Activated CD8-positive, alpha-beta memory T cell treated with anti-CD3 and anti-CD28 coated beads for 48 hours (primary cell): ENCODE data around the gene ASPHD1.
"Not testable (repeated sequence)": the region's sequence is repeated elsewhere in the genome, so short reads cannot be mapped to it uniquely, and the experiment has no call there.

ENCODE experiments used
- DNase-seq, 3 experiments: peaks; one replicate each; pipeline ENCODE4 v3.0.0-alpha.2; 2020; ENCODE audit warnings: low read depth in 2 of 3, low spot score in 2 of 3

ASPHD1 gene

GRCh38 chr16:29906520-29907244, 6.4 kb downstream of the ASPHD1 start:
- no peak for DNase-seq

GRCh38 chr16:29907973-29908372, 7.7 kb downstream of the ASPHD1 start:
- DNase-seq, result no peak

GRCh38 chr16:29908719-29909220, 8.5 kb downstream of the ASPHD1 start:
- no peak for DNase-seq

- no peak for DNase-seq
These were observed 9.1 kb downstream of the ASPHD1 start for GRCh38 chr16:29909391-29909790.

- not testable (repeated sequence) for DNase-seq
These were observed 9.6 kb downstream of the ASPHD1 start for GRCh38 chr16:29909851-29910250.

GRCh38 chr16:29910819-29911675, 10.8 kb downstream of the ASPHD1 start:
- DNase-seq, result no peak

- no peak for DNase-seq
These were observed 11.4 kb downstream of the ASPHD1 start for GRCh38 chr16:29911676-29912010.

- no peak for DNase-seq
These were observed 11.8 kb downstream of the ASPHD1 start for GRCh38 chr16:29912087-29912486.

- DNase-seq, result no peak
These were observed 13.2 kb downstream of the ASPHD1 start for GRCh38 chr16:29913514-29913913.

GRCh38 chr16:29915590-29916247, 15.4 kb downstream of the ASPHD1 start:
- no peak for DNase-seq

- no peak for DNase-seq
These were observed 16.7 kb downstream of the ASPHD1 start for GRCh38 chr16:29916979-29917378.

GRCh38 chr16:29920288-29921033, 20.2 kb downstream of the ASPHD1 start:
- DNase-seq, result no peak

- no peak for DNase-seq
These were observed 20.7 kb downstream of the ASPHD1 start for GRCh38 chr16:29921034-29921385.

- DNase-seq, result no peak
These were observed 22.0 kb downstream of the ASPHD1 start for GRCh38 chr16:29922326-29922725.

- DNase-seq, result no peak
These were observed 22.8 kb downstream of the ASPHD1 start for GRCh38 chr16:29922986-29923501.

GRCh38 chr16:29925105-29925756, 24.9 kb downstream of the ASPHD1 start:
- no peak for DNase-seq

- DNase-seq, result peak; percentile 92 to 96 (median 93)
These were observed 25.8 kb downstream of the ASPHD1 start, which contains the start of gene KCTD13 for GRCh38 chr16:29925781-29926710. TSS of gene KCTD13 (minus strand) at chr16:29926226. CDS start at chr16:29926033, 193 bp downstream.

GRCh38 chr16:29926711-29927052, 26.4 kb downstream of the ASPHD1 start:
- no peak for DNase-seq
